Endothelial cell of umbilical vein (primary cell): Measurements from ENCODE around the gene DOCK6. TPM values are rescaled to one million over a fixed set of nuclear protein-coding genes. Genes with fewer than 3 reads are reported as not detected.

Experiments
- BruUV-seq: library from RNA; stranded (reverse); fragments of 400-500 nt; replicated peaks from 2 replicates; lab custom pipeline; 2021; lab: Mats Ljungman, UMichigan
- CTCF ChIA-PET: fragments of 300-600, 350-600 bp; sonication (Branson Sonifier 250); formaldehyde crosslinking; loops from one replicate; lab custom pipeline; 2021; ENCODE audit warnings: antibody characterized with exemption, inconsistent platforms; lab: Charles Lee
- POLR2A ChIA-PET: fragments of 300-600, 350-600 bp; sonication (Branson Sonifier 250); formaldehyde crosslinking; loops from one replicate; lab custom pipeline; 2021; ENCODE audit warnings: antibody characterized with exemption, inconsistent platforms; lab: Charles Lee
- DNase-seq: peaks from one replicate; pipeline ENCODE4 v3.0.0-alpha.2; 2011; ENCODE audit warnings: low read depth, low spot score
- FAIRE-seq: peaks from 2 replicates; lab custom pipeline; 2011; peaks lifted over from hg19 to GRCh38; lab: Jason Lieb, UNC
- H2AFZ ChIP-seq: 2 replicates; pipeline ENCODE4 v1.6.0; 2012; ENCODE audit warnings: low read depth, low read length, control low read depth, inconsistent platforms
- H3K27ac ChIP-seq: 2 replicates; pipeline ENCODE4 v1.5.1; 2011; ENCODE audit warnings: low read depth, mild to moderate bottlenecking, control low read depth, low read length, moderate library complexity; ENCODE audit not compliant: insufficient read depth
- H3K27me3 ChIP-seq, 2 experiments: 2 replicates each; pipeline versions ENCODE4 v1.6.0 to v1.6.1; 2011; ENCODE audit warnings: low read length in 2 of 2, mixed read lengths in 1 of 2; ENCODE audit not compliant: control insufficient read depth in 2 of 2, insufficient read depth in 2 of 2
- H3K36me3 ChIP-seq, 2 experiments: 2 replicates in 1 of 2; 3 replicates in 1 of 2; pipeline ENCODE4 v1.5.1; 2011; ENCODE audit warnings: low read length in 2 of 2, mild to moderate bottlenecking in 1 of 2, moderate library complexity in 1 of 2; ENCODE audit not compliant: control insufficient read depth in 2 of 2, insufficient read depth in 2 of 2; ENCODE audit errors: extremely low read depth in 1 of 2
- H3K4me1 ChIP-seq: 3 replicates; pipeline ENCODE4 v1.5.1; 2011; ENCODE audit warnings: mild to moderate bottlenecking, low read length; ENCODE audit not compliant: control insufficient read depth, insufficient read depth; ENCODE audit errors: extremely low read depth
- H3K4me2 ChIP-seq: 2 replicates; pipeline ENCODE4 v1.6.1; 2011; ENCODE audit warnings: low read length, control low read depth, mixed read lengths; ENCODE audit not compliant: insufficient read depth
- H3K4me3 ChIP-seq, 3 experiments: fragments of 200-600 bp in 1 of 3; sonication (generic), shearing (Covaris generic) in 1 of 3; replicated peaks in 1 of 3; 2 replicates each; pipeline ENCODE4 v1.5.1; 2011 to 2016; ENCODE audit warnings: control low read depth in 3 of 3, low read length in 3 of 3, mild to moderate bottlenecking in 2 of 3, inconsistent platforms in 1 of 3, low read depth in 1 of 3, moderate library complexity in 1 of 3; ENCODE audit not compliant: insufficient read depth in 1 of 3
- H3K79me2 ChIP-seq: 2 replicates; pipeline ENCODE4 v1.6.0; 2012; ENCODE audit warnings: low read length, inconsistent platforms; ENCODE audit not compliant: control insufficient read depth, insufficient read depth
- H3K9ac ChIP-seq: replicated peaks from 2 replicates; pipeline ENCODE3; 2011; ENCODE audit warnings: low read length, control low read depth; ENCODE audit not compliant: insufficient read depth; ENCODE audit errors: extremely low read depth
- H3K9me1 ChIP-seq: replicated peaks from 3 replicates; pipeline ENCODE4 v1.6.0; 2011; ENCODE audit warnings: mild to moderate bottlenecking, low read length; ENCODE audit not compliant: control insufficient read depth, insufficient read depth; ENCODE audit errors: extremely low read depth
- H3K9me3 ChIP-seq: replicated peaks from 2 replicates; pipeline ENCODE4 v1.5.1; 2012; ENCODE audit warnings: low read length, inconsistent platforms; ENCODE audit not compliant: control insufficient read depth, insufficient read depth
- H4K20me1 ChIP-seq: replicated peaks from 2 replicates; pipeline ENCODE3; 2011; ENCODE audit warnings: mild to moderate bottlenecking, low read length; ENCODE audit not compliant: control insufficient read depth, insufficient read depth; ENCODE audit errors: extremely low read depth
- CTCF ChIP-seq, 2 donors: IDR thresholded peaks; 1 replicate in 1 of 2; 2 replicates in 1 of 2; pipeline ENCODE4 v1.5.1; 2011; ENCODE audit warnings: low read length in 2 of 2, mild to moderate bottlenecking in 2 of 2, moderate library complexity in 2 of 2, control low read depth in 1 of 2, inconsistent platforms in 1 of 2, low read depth in 1 of 2; ENCODE audit not compliant: insufficient read depth in 1 of 2; ENCODE audit errors: extremely low read depth in 1 of 2
- EZH2 ChIP-seq: IDR thresholded peaks from 2 replicates; pipeline ENCODE4 v1.6.1; 2012; ENCODE audit warnings: borderline replicate concordance, low read depth, mild to moderate bottlenecking, moderate library complexity, low read length, inconsistent platforms; ENCODE audit not compliant: severe bottlenecking
- FOS ChIP-seq: IDR thresholded peaks from 2 replicates; pipeline ENCODE4 v1.6.1; 2011; ENCODE audit warnings: mild to moderate bottlenecking, low read length, moderate library complexity, borderline replicate concordance; ENCODE audit not compliant: insufficient read depth
- GATA2 ChIP-seq: IDR thresholded peaks from 2 replicates; pipeline ENCODE4 v1.7.0; 2011; ENCODE audit warnings: low read depth, mild to moderate bottlenecking, moderate library complexity, mixed read lengths, low read length; ENCODE audit not compliant: insufficient read length, insufficient read depth
- JUN ChIP-seq: IDR thresholded peaks from 2 replicates; pipeline ENCODE4 v1.6.1; 2011; ENCODE audit warnings: borderline replicate concordance, low read depth; ENCODE audit not compliant: insufficient read length, insufficient read depth
- MAX ChIP-seq: IDR thresholded peaks from 2 replicates; pipeline ENCODE4 v1.6.1; 2011; ENCODE audit not compliant: insufficient read depth, insufficient read length
- MYC ChIP-seq: IDR thresholded peaks from one replicate; pipeline ENCODE4 v1.6.1; 2011; ENCODE audit warnings: mild to moderate bottlenecking, low read depth, low read length
- POLR2A ChIP-seq: IDR thresholded peaks from 2 replicates; pipeline ENCODE4 v1.6.1; 2012; ENCODE audit warnings: low read depth, mild to moderate bottlenecking, control low read depth, low read length
- dilution Hi-C: fragments of 300-500 bp; cut with MboI; formaldehyde crosslinking; loops from one replicate; pipeline ENCODE4 v1.15.0; 2019; ENCODE audit warnings: low sequenced_read_pairs; ENCODE audit not compliant: extremely low pct_ligation_motif_present
- intact Hi-C: fragments of 100-400 bp; cut with micrococcal nuclease; formaldehyde crosslinking; loops from one replicate; pipeline ENCODE4 v1.10.0; 2022
- polyA plus RNA-seq, 4 experiments: library from polyadenylated mRNA; depleted of rRNA in 3 of 4; stranded (reverse) in 3 of 4; unstranded in 1 of 4; fragments of >200 nt; gene quantifications; 2 replicates each; pipeline versions ENCODE4 v1.2.1 to v1.2.3, GENCODE V29; 2011 to 2012; ENCODE audit warnings: missing spikeins in 1 of 4
- total RNA-seq: library from RNA; stranded (reverse); gene quantifications from 2 replicates; pipeline ENCODE4 v1.2.3, GENCODE V29; 2021

The DOCK6 gene
- total and polyA plus RNA-seq, 2 donors (not counting 3 experiments of a cell fraction or from before 2014, with no cell fraction given): 126 to 334 TPM

DNA sequence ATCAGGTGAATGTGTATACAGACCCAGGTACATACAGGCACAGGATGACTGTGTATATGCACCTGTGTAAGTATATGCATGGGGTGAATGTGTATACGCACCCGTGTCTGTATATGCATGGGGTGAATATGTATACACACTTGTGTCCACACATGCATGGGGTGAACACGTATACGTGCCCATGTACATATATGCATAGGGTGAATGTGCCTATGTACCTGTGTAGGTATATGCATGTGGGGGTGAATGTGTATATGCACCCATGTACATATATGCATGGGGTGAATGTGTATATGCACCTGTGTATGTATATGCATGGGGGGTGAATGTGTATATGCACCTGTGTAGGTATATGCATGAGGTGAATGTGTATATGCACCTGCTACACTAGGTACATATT lies 29.8 kb downstream of the DOCK6 start:
- FAIRE-seq (no peak), DNase-seq (no peak)
- Histone ChIP-seq H3K4me1 (no peaks in the 10 kb centered on the region), H3K27me3 (no peaks in the 10 kb centered on the region), H3K4me3 (no peak overlapping the region), H3K9ac (no peak overlapping the region), H4K20me1 (no peaks in the 10 kb centered on the region), H3K9me3 (no peaks in the 10 kb centered on the region), H3K36me3 (peaks cover 16 to 47% of the 10 kb centered on the region in 2 experiments), H3K79me2 (no peaks in the 10 kb centered on the region), H2AFZ (no peak overlapping the region), H3K9me1 (no peaks in the 10 kb centered on the region), H3K27ac (no peak overlapping the region), H3K4me2 (no peak overlapping the region)
- ChIA-PET POLR2A (no interaction called here), CTCF (no interaction called here)
- BruUV-seq: no TSS peak
- intact Hi-C loops (no loop called here), dilution Hi-C loops (no loop called here)
- TF ChIP-seq FOS (no peak), EZH2 (no peak), JUN (no peak), MYC (no peak), MAX (no peak), POLR2A (no peak), GATA2 (no peak), CTCF (IDR thresholded peaks at IDR 0.05; ENCODE audit: extremely low read depth in 1 of 2, insufficient read depth in 1 of 2, low read depth in 1 of 2, low read length in 2 of 2) (no peak)
